Adipocyte (in vitro differentiated cells): Measurements from ENCODE around the gene BICDL1.

Experiments used
- DNase-seq: peaks from one replicate; pipeline ENCODE4 v3.0.0-alpha.2; 2015; ENCODE audit warnings: low read depth
- H3K27me3 ChIP-seq: replicated peaks from 2 replicates; pipeline ENCODE4 v1.7.0; 2013; ENCODE audit warnings: mild to moderate bottlenecking, low read length, moderate library complexity; ENCODE audit not compliant: control insufficient read depth, insufficient read depth
- H3K36me3 ChIP-seq: 2 replicates; pipeline ENCODE4 v1.7.0; 2013; ENCODE audit warnings: low read length, mild to moderate bottlenecking, moderate library complexity; ENCODE audit not compliant: control insufficient read depth, insufficient read depth, severe bottlenecking
- H3K4me1 ChIP-seq: 2 replicates; pipeline ENCODE4 v1.7.0; 2013; ENCODE audit warnings: mild to moderate bottlenecking, low read length, moderate library complexity; ENCODE audit not compliant: control insufficient read depth, insufficient read depth
- H3K4me3 ChIP-seq: 2 replicates; pipeline ENCODE4 v1.7.0; 2013; ENCODE audit warnings: mild to moderate bottlenecking, low read length, moderate library complexity
- H3K9ac ChIP-seq: 2 replicates; pipeline ENCODE4 v1.7.0; 2013; ENCODE audit warnings: mild to moderate bottlenecking, low read length, moderate library complexity
- H3K9me3 ChIP-seq: 2 replicates; pipeline ENCODE4 v1.7.0; 2013; ENCODE audit warnings: mild to moderate bottlenecking, low read length, moderate library complexity; ENCODE audit not compliant: control insufficient read depth

Gene BICDL1

DNA sequence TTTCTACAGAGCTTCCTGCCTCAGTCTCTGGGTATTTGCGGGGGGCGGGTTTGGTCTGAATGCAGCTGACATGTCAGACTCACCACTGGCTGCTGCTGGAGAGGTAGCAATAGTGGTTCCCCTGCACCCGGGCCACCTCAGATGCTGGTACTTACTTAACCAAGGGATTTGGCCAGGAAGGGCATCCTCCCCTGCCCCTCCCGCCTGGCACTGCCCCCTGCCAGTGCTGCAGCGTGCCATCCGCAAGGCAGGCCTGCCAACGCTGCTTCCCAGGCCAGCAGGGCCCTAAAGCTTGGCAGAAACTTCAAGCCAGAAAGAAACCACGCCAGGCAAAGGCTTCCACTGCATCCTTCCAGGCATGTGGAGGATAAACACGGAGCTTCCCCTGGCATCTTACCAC lies 105.4 kb downstream of the BICDL1 start:
- Histone ChIP-seq H3K9ac (no peak overlapping the region), H3K27me3 (no peaks in the 10 kb centered on the region), H3K4me3 (no peak overlapping the region), H3K36me3 (peaks cover 49% of the 10 kb centered on the region), H3K4me1 (no peaks in the 10 kb centered on the region), H3K9me3 (no peaks in the 10 kb centered on the region)
- no peak for DNase-seq

DNA sequence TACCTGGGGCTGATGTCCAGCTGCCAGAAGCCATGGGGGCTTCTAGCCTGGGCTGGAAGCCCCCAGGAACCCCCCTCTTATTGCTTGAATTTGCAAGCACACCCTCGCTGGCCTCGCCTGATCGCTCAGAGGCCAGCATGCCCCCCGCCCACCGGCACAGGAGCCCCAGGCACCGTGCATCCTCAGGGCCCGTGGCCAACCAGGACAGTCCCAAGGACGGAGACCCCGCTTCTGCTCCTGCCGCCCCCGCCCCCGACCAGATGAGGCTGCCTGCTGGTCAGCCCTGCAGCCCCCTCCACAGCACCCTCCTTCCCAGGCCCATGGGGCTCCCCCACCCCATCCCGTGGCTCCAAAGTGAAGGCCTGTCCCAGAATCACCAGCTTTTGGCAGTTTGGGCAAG lies 106.3 kb downstream of the BICDL1 start:
- H3K36me3 ChIP-seq, result peaks cover 54% of the 10 kb centered on the region
- H3K4me3 ChIP-seq, result no peak overlapping the region
- no peak for DNase-seq
- H3K27me3 ChIP-seq, result no peaks in the 10 kb centered on the region
- peaks cover under 1% of the 10 kb centered on the region for H3K4me1 ChIP-seq
- no peaks in the 10 kb centered on the region for H3K9me3 ChIP-seq
- no peak overlapping the region for H3K9ac ChIP-seq

DNA sequence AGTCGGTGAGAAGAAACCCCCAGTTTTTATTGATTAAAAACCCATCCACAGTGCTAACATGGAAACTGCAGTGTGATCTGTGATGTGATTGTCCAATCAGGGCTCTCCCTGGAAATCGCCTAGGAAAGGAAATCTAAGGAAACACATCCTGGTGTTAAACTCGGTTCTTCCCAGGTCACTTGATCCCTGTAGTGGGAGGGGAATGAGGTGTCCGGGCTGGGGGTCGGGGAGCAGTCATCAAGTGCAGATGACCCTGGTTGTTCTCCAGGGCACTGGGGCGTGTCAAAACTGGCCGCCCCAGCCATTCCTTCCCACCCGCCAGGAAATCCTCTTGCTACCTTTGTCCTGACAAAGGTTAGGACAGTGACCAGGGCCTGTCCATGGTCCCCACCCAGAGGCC lies 106.7 kb downstream of the BICDL1 start:
- no peaks in the 10 kb centered on the region for H3K27me3 ChIP-seq
- H3K9ac ChIP-seq, result no peak overlapping the region
- DNase-seq, result no peak
- H3K9me3 ChIP-seq, result no peaks in the 10 kb centered on the region
- H3K36me3 ChIP-seq, result peaks cover 55% of the 10 kb centered on the region
- peaks cover 4% of the 10 kb centered on the region for H3K4me1 ChIP-seq
- H3K4me3 ChIP-seq, result no peak overlapping the region

DNA sequence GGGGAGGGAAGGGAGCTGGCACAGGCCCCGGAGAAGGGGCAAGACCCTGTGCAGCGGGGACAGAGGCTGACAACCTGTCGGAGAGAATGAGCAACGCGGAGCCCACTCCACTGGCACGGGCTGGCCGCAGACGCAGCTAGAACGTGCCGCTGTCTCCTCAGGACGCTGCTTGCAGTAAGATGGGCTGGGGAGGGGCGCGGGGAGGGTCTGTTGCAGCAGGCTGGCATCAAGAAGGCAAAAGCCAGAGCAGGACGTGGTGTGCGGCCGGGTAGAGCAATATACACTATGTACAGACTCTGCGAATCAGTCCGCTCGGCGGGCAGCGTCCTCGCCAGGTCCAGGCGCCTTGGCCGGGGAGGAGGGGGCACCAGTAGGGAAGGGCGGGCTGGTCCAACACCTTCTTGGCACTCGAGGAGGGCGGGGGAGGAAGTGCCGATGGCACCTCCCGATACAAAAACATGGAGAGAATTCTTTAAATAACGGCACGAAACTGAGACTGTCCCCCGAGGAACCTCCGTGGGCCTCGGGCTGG lies 107.7 kb downstream of the BICDL1 start:
- Histone ChIP-seq H3K9ac (no peak overlapping the region), H3K9me3 (no peaks in the 10 kb centered on the region), H3K27me3 (no peaks in the 10 kb centered on the region), H3K4me1 (peaks cover 14% of the 10 kb centered on the region), H3K4me3 (no peak overlapping the region), H3K36me3 (peaks cover 54% of the 10 kb centered on the region)
- no peak for DNase-seq

DNA sequence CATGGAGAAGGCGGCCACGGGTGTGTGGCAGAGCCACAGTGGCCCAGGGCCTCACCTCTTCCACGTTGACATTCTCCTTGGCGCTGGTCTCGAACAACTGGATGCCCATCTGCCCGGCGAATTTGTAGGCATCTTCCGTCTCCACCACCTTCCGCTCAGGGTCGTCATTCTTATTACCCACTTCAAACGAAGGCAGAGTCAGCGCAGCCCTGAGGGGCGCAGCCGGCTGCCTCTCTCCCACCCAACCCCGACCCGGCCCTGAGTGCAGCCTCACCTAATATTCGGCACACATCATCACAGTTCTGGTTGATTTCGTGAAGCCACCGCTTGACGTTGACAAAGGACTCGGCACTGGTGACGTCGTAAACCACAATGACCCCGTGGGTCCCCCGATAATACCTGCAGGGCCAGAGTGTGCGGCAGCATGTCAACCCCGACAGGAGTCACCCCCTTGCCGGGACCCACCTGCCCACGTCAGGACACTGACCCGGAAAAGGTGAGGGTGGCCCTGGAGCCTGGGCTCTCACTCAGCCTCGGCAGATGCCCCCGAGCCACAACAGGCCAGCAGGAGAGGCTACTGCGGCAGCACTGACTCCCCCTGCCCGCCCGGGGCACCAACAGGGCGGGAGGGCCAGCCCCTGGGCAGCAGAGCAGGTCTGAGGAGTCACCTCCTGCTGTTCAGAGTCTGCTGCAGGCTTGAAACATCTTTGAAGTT lies 109.9 kb downstream of the BICDL1 start:
- peaks cover 68% of the 10 kb centered on the region for H3K36me3 ChIP-seq
- no peak overlapping the region for H3K9ac ChIP-seq
- DNase-seq, result no peak

DNA sequence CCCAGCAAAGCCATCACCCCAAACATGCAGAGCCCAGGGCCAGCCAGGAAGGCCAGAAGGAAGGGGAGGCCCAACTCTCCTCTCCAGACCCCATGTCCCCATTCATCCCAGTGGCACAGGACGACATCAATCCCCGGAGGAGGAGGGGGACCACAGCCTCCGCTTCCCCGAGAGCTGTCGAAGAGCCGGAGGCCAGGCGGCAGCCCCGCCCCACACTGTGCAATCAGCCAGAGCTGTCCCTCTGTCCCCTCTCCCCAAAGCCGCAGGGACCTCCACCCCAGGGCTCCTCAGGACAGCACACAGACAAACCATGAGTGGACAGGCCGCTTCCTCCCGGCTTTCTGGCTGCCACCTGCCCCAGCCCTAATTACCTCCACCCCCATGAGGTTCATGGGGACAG lies 110.7 kb downstream of the BICDL1 start:
- no peaks in the 10 kb centered on the region for H3K27me3 ChIP-seq
- DNase-seq, result no peak
- no peak overlapping the region for H3K4me3 ChIP-seq
- peaks cover 68% of the 10 kb centered on the region for H3K36me3 ChIP-seq
- H3K9ac ChIP-seq, result no peak overlapping the region
- no peaks in the 10 kb centered on the region for H3K9me3 ChIP-seq
- peaks cover 14% of the 10 kb centered on the region for H3K4me1 ChIP-seq

More for the DNA sequence above, 109.9 kb downstream of the BICDL1 start:
- Histone ChIP-seq H3K9me3 (no peaks in the 10 kb centered on the region), H3K4me1 (peaks cover 14% of the 10 kb centered on the region), H3K27me3 (no peaks in the 10 kb centered on the region), H3K4me3 (no peak overlapping the region)

DNA sequence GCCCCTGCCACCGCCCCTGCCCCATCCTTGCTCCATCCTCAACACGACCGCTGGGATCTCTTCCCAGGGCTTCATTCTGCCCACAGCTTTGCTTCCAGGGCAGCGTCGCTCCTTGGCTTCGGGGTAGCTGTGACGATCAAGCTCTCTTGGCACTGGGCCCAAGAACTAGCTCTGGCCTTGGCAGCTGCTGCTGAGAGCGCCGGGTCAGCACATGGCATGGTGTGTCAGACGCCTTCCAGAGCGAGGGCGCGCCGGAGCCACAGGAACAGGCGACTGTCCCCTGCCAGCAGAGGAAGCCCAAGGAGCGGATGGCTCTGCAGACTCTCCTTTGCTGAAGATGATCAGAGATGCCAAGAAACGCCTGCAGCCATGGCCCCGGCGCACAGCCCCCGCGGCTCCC lies 111.6 kb downstream of the BICDL1 start:
- peaks cover 14% of the 10 kb centered on the region for H3K4me1 ChIP-seq
- H3K9ac ChIP-seq, result no peak overlapping the region
- no peaks in the 10 kb centered on the region for H3K27me3 ChIP-seq
- peaks cover 70% of the 10 kb centered on the region for H3K36me3 ChIP-seq
- no peak overlapping the region for H3K4me3 ChIP-seq
- DNase-seq, result no peak
- no peaks in the 10 kb centered on the region for H3K9me3 ChIP-seq

DNA sequence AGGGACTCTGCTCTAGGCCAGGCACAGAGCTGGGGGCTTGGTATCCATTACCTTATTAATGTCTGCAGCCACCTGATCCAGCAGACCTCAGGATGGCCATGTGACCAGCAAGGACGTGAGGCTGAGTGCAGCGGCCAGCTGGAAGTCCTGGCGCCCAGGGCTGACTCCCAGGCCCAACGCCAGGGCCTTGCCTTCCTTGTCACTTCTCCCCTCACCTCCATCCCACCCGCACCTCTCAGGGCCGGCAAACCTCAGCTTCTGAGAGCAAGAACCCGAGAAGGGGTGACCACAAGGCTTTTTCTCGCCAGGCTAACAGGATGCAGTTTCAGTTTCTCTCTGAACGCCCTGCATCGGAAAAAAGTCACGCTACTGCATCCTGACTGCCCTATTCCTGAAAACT lies 112.1 kb downstream of the BICDL1 start:
- Histone ChIP-seq H3K4me3 (no peak overlapping the region), H3K36me3 (peaks cover 64% of the 10 kb centered on the region), H3K27me3 (no peaks in the 10 kb centered on the region), H3K9me3 (no peaks in the 10 kb centered on the region), H3K9ac (no peak overlapping the region), H3K4me1 (peaks cover 14% of the 10 kb centered on the region)
- no peak for DNase-seq

DNA sequence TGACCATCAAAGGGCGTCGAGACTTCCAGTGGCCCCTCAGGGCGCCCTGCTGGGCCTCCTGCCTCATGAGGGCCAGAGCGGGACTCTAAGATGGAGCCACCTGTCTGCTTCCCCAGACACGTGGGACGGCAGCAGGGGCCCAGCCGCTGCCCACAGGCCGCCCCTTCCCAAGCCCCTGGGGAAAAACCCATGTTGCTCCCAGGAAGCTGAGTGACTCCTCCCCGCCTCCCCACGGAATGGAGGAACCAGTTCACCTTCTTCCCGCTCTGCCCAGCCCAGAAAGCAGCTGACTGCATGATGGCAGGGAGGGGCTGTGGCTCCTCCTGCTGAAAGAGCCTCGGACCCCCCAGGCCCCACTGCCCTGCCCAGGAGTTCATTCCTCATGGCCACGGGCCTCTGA lies 112.6 kb downstream of the BICDL1 start:
- H3K27me3 ChIP-seq, result no peaks in the 10 kb centered on the region
- H3K9me3 ChIP-seq, result no peaks in the 10 kb centered on the region
- no peak for DNase-seq
- peaks cover 60% of the 10 kb centered on the region for H3K36me3 ChIP-seq
- peaks cover 14% of the 10 kb centered on the region for H3K4me1 ChIP-seq
- no peak overlapping the region for H3K9ac ChIP-seq
- no peak overlapping the region for H3K4me3 ChIP-seq

DNA sequence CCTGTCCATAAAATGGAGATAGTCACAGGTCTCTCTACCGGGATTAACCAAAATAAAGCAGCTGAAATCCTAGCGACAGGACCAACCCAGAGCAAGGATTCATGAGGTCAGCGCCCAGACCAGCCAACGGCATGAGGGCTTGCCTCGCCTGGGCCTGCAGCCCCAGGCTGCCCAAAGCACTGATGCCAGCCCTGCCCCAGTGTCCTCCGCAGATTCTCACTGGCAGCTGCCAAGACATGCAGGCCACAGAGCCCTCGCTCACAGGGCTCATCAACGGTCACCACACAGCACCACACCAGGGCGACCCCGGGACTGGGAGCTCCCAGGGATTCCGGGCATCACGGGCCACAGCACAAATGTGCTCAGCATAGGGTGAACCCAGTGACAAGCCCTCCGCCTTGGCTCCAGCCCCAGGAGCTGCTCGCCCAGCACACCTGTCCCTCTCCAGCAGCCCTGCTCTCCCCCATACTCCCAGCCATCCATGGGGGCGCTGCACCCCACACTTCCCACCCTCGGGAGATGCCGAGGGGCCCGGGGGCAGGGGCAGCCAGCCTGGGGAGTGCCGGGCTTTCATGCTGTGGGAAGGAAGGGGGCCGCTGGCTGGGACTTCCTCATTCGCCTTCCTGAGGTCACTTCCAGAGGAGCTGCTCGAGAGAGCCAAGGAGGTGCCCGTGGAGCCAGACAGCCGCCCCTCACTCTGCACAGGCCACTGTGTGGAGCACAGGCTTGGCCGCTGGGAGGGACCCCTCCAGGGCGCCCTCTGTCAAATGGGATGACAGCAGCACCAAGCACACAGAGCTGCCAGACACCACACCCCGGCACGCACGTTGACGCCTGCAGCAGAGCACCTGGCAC lies 113.4 kb downstream of the BICDL1 start:
- H3K9me3 ChIP-seq, result no peaks in the 10 kb centered on the region
- peaks cover 58% of the 10 kb centered on the region for H3K36me3 ChIP-seq
- H3K4me1 ChIP-seq, result peaks cover 14% of the 10 kb centered on the region
- no peak overlapping the region for H3K9ac ChIP-seq
- H3K27me3 ChIP-seq, result no peaks in the 10 kb centered on the region
- no peak for DNase-seq
- H3K4me3 ChIP-seq, result no peak overlapping the region

DNA sequence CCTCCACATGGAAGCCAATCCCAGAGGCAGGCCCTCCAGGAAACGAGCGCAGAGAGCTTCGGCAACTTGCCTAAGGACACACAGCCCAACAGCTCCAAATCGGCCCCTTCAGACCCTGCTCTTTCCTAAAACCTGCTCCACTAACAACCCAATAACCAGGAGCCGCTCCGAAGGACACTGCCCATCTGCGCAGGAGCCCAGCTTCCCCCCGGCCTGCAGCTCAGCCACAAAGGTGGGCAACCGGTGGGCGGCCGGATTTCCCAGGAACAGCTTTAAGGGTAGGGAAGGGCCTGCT lies 114.0 kb downstream of the BICDL1 start:
- H3K9ac ChIP-seq, result no peak overlapping the region
- H3K27me3 ChIP-seq, result no peaks in the 10 kb centered on the region
- H3K4me3 ChIP-seq, result no peak overlapping the region
- H3K36me3 ChIP-seq, result peaks cover 55% of the 10 kb centered on the region
- no peak for DNase-seq
- H3K9me3 ChIP-seq, result no peaks in the 10 kb centered on the region
- H3K4me1 ChIP-seq, result peaks cover 16% of the 10 kb centered on the region
